Small intestine (tissue), 7 donors: ENCODE results near the gene TOX2. TPM values are rescaled to one million over a fixed set of nuclear protein-coding genes. Genes with fewer than 3 reads are reported as not detected.

Source experiments
- DNase-seq, 2 donors: peaks; one replicate each; pipeline versions ENCODE4 v3.0.0 to v3.0.0-alpha.2; 2013
- FAIRE-seq: peaks from 2 replicates; lab custom pipeline; 2012; peaks lifted over from hg19 to GRCh38; lab: Jason Lieb, UNC
- H3K27ac ChIP-seq, 3 donors: one replicate each; pipeline ENCODE4 v1.5.1; 2013; ENCODE audit warnings: low read length in 2 of 3, mild to moderate bottlenecking in 2 of 3, control low read depth in 1 of 3, inconsistent platforms in 1 of 3, low read depth in 1 of 3, moderate library complexity in 1 of 3
- H3K27me3 ChIP-seq, 3 donors: one replicate each; pipeline ENCODE4 v1.6.1; 2013; ENCODE audit warnings: low read length in 3 of 3, inconsistent platforms in 1 of 3; ENCODE audit not compliant: control insufficient read depth in 3 of 3, insufficient read depth in 3 of 3
- H3K36me3 ChIP-seq, 3 donors: one replicate each; pipeline ENCODE4 v1.6.1; 2013; ENCODE audit warnings: low read length in 3 of 3, inconsistent platforms in 1 of 3, low read depth in 1 of 3, mild to moderate bottlenecking in 1 of 3, moderate library complexity in 1 of 3; ENCODE audit not compliant: control insufficient read depth in 3 of 3, insufficient read depth in 2 of 3
- H3K4me1 ChIP-seq, 3 donors: one replicate each; pipeline ENCODE4 v1.6.1; 2013; ENCODE audit warnings: low read length in 2 of 3, inconsistent platforms in 1 of 3, low read depth in 1 of 3, mild to moderate bottlenecking in 1 of 3, moderate library complexity in 1 of 3; ENCODE audit not compliant: control insufficient read depth in 3 of 3, insufficient read depth in 2 of 3
- H3K4me3 ChIP-seq, 3 donors: one replicate each; pipeline ENCODE4 v1.5.1; 2013; ENCODE audit warnings: low read length in 3 of 3, control low read depth in 1 of 3, inconsistent platforms in 1 of 3, low read depth in 1 of 3, mild to moderate bottlenecking in 1 of 3, moderate library complexity in 1 of 3
- H3K9me3 ChIP-seq, 2 donors: one replicate each; pipeline ENCODE4 v1.6.1; 2013; ENCODE audit warnings: low read depth in 1 of 2, low read length in 1 of 2; ENCODE audit not compliant: control insufficient read depth in 2 of 2, insufficient read depth in 1 of 2
- WGBS, 3 donors: extraction: QIAGEN DNeasy Blood & Tissue Kit; methylation state at CpG; one replicate each; pipeline ENCODE4 v1.1.7; 2013; 5-methylcytosine and 5-hydroxymethylcytosine counted together
- polyA plus RNA-seq, 4 donors: library from polyadenylated mRNA; stranded (reverse) in 3 of 4; unstranded in 1 of 4; fragments of 200-250 nt in 3 of 4; fragments of 120-200 nt in 1 of 4; gene quantifications; one replicate each; pipeline versions ENCODE4 v1.2.1 to v1.2.3, GENCODE V29; 2013
- donor health status: healthy with polysubstance abuse.
- donor health status: control.
- donor health status: control.
- donor health status: Bipolar disorder and iron deficiency.
- donor health status: healthy.

TOX2 gene
- polyA plus RNA-seq, 4 donors: 1.7 to 10.6 (median 3.0) TPM; not detected in 1

DNA sequence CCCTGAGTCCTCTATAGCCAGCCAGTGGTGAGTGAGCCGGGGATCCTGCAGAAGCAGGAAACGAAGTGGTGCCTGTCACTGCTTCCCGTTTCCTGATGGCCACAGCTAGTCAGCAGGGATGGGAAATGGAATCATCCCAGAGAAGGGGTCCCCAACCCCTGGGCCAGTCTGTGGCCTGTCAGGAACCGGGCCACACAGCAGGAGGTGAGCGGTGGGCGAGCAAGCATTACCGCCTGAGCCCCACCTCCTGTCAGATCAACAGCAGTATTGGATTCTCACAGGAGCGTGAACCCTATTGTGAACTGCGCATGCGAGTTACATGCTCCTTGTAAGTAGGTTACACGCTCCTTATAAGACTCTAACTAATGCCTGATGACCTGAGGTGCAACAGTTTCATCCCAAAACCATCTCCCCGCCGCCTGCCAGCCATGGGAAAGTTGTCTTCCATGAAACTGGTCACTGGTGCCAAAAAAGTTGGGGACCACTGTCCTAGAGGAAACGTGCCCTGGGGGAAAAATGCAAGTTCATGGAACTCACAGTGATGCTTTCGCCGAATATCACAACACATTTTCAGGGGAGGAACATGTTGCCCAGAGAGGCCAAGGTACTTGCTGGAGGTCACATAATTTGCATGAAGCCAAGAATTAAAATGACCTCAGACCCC, 158.5 kb downstream of the TOX2 start:
- Histone ChIP-seq H3K4me3 (no peak overlapping the region), H3K36me3 (no peaks in the 10 kb centered on the region), H3K27me3 (no peaks in the 10 kb centered on the region), H3K27ac (no peak overlapping the region), H3K9me3 (no peaks in the 10 kb centered on the region), H3K4me1 (no peaks in the 10 kb centered on the region)
- WGBS, 3 donors: 70 to 75% (median 70%) methylated on average over 16 of the region's 16 CpGs
- no peak for FAIRE-seq
- DNase-seq: no peak

GRCh38 chr20:44073675-44074071, 159.0 kb downstream of the TOX2 start:
- no peaks in the 10 kb centered on the region for H3K9me3 ChIP-seq
- FAIRE-seq (no peak), DNase-seq (no peak)
- H3K36me3 ChIP-seq: no peaks in the 10 kb centered on the region
- H3K27me3 ChIP-seq: no peaks in the 10 kb centered on the region
- no peak overlapping the region for H3K4me3 ChIP-seq
- 75 to 81% (median 78%) methylated on average over 6 of the region's 6 CpGs for WGBS, 3 donors
- H3K4me1 ChIP-seq: no peaks in the 10 kb centered on the region
- H3K27ac ChIP-seq: no peak overlapping the region

DNA sequence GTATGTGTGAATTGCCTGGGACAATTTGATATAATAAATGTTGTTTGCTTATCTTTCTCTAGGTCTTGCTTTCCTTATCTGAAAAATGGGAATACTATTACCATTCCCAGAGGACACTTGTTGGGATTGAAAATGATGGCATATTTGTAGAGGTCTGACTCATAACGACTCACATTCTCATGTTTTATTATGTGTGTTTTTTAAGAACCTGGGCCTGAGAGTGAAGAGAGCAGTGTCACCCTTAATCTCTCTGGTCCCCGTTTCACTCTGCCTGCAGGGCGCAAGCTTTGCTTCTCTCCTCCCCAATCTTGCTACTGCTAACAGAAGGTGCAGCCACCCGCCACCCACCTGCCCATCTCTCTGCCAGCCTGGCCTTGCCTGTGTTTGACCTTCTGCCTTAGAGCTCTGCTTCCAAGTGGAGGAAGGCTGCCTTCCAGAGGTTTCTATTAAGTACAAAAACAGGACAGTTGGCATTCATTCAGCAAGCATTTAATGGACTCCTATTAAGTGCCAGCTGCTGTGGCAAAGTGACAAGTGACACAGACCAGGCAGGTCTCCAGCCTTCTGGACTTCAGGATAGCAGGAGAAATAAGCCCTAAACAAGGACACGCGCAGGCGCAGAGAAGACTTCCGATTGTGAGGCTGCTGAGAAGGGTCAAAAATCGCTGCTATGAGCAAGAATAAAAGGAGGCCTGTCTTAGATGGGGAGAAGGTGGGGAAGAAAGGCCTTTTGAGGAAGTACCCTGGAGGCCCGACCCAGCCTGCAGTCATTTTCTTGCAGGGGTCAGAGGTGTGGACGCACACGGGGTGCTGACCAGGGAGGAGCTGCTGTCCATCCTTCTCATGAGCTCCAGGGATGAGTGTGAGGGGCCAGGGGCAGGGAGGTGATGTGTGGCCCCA, 159.8 kb downstream of the TOX2 start:
- no peaks in the 10 kb centered on the region for H3K4me1 ChIP-seq
- H3K36me3 ChIP-seq: no peaks in the 10 kb centered on the region
- H3K27me3 ChIP-seq: no peaks in the 10 kb centered on the region
- H3K9me3 ChIP-seq: no peaks in the 10 kb centered on the region
- 73 to 82% (median 78%) methylated on average over 12 of the region's 12 CpGs for WGBS, 3 donors
- DNase-seq: no peak
- no peak overlapping the region for H3K4me3 ChIP-seq
- no peak overlapping the region for H3K27ac ChIP-seq
- no peak for FAIRE-seq

GRCh38 chr20:44075191-44075949, 160.7 kb downstream of the TOX2 start:
- Histone ChIP-seq H3K4me1 (no peaks in the 10 kb centered on the region), H3K9me3 (no peaks in the 10 kb centered on the region), H3K36me3 (no peaks in the 10 kb centered on the region), H3K27ac (no peak overlapping the region), H3K4me3 (no peak overlapping the region), H3K27me3 (no peaks in the 10 kb centered on the region)
- 93 to 95% (median 94%) methylated on average over 23 of the region's 23 CpGs for WGBS, 3 donors
- DNase-seq (no peak), FAIRE-seq (no peak)

- no peak overlapping the region for H3K4me3 ChIP-seq
- H3K9me3 ChIP-seq: no peaks in the 10 kb centered on the region
- H3K4me1 ChIP-seq: no peaks in the 10 kb centered on the region
- no peak for FAIRE-seq
- DNase-seq: no peak
- no peak overlapping the region for H3K27ac ChIP-seq
- no peaks in the 10 kb centered on the region for H3K27me3 ChIP-seq
- H3K36me3 ChIP-seq: no peaks in the 10 kb centered on the region
- WGBS, 3 donors: 94 to 98% (median 95%) methylated on average over 5 of the region's 5 CpGs
Measured at GRCh38 chr20:44075950-44076232, 161.2 kb downstream of the TOX2 start.

- H3K9me3 ChIP-seq: no peaks in the 10 kb centered on the region
- H3K36me3 ChIP-seq: no peaks in the 10 kb centered on the region
- H3K27me3 ChIP-seq: no peaks in the 10 kb centered on the region
- no peak for DNase-seq
- no peak overlapping the region for H3K27ac ChIP-seq
- H3K4me3 ChIP-seq: no peak overlapping the region
- no peaks in the 10 kb centered on the region for H3K4me1 ChIP-seq
- FAIRE-seq: no peak
- WGBS, 3 donors: 92 to 96% (median 93%) methylated on average over 10 of the region's 10 CpGs
Measured at GRCh38 chr20:44079291-44079690, 164.6 kb downstream of the TOX2 start.

DNA sequence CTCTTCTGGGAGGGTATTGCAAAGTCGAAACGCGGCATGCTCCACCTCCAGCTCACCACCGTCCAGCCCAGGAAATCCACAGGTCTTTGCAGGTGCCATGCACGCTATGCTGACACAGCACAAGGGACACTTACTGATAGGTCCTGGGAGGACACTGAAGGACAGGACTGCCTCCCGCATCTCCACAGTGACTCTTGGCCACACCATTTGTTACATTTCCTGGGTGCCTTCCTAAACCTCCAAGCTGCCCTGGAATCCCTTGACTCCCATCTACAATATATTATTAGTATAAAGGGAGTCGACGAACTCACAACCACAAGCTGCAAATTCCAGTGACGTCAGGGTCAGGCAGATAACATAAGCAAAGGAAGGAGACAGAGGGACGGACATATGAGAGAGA, 165.4 kb downstream of the TOX2 start:
- Histone ChIP-seq H3K4me1 (no peaks in the 10 kb centered on the region), H3K36me3 (no peaks in the 10 kb centered on the region), H3K4me3 (no peak overlapping the region), H3K9me3 (no peaks in the 10 kb centered on the region), H3K27me3 (no peaks in the 10 kb centered on the region), H3K27ac (no peak overlapping the region)
- no peak for FAIRE-seq
- no peak for DNase-seq
- 67 to 82% (median 79%) methylated on average over 10 of the region's 10 CpGs for WGBS, 3 donors

- Histone ChIP-seq H3K36me3 (no peaks in the 10 kb centered on the region), H3K27ac (no peak overlapping the region), H3K4me1 (no peaks in the 10 kb centered on the region), H3K27me3 (no peaks in the 10 kb centered on the region), H3K9me3 (no peaks in the 10 kb centered on the region), H3K4me3 (no peak overlapping the region)
- WGBS, 3 donors: 11 to 21% (median 19%) methylated on average over 8 of the region's 8 CpGs
- DNase-seq (peak; percentile 80), FAIRE-seq (no peak)
Measured at GRCh38 chr20:44080646-44081267, 166.1 kb downstream of the TOX2 start.
